Astrocyte (in vitro differentiated cells and primary cell): ENCODE data around the gene SNRPB2.

Experiments used
- CTCF ChIP-seq: IDR thresholded peaks from 2 replicates; pipeline ENCODE4 v1.5.1; 2011; ENCODE audit warnings: low read depth, mild to moderate bottlenecking, inconsistent platforms, low read length, moderate library complexity; ENCODE audit not compliant: insufficient read depth
- EZH2 ChIP-seq: IDR thresholded peaks from 2 replicates; pipeline ENCODE4 v1.6.1; 2012; ENCODE audit warnings: mild to moderate bottlenecking, low read length, inconsistent platforms; ENCODE audit not compliant: insufficient read depth

GRCh38 chr20:16771213-16771612 is 41.4 kb downstream of the SNRPB2 start:
- TF ChIP-seq CTCF = no peak
- no peak for TF ChIP-seq EZH2
